T-helper 9 cell (primary cell): Measurements from ENCODE around the gene TTLL6.
A peak's percentile ranks its signal among the peaks of the same experiment; 100 is the strongest.
"Not testable (repeated sequence)": the region's sequence is repeated elsewhere in the genome, so short reads cannot be mapped to it uniquely, and the experiment has no call there.

Experiments used
- DNase-seq: peaks from one replicate; pipeline ENCODE4 v3.0.0-alpha.2; 2020
- total RNA-seq, 2 donors: gene quantifications; one replicate each; lab custom pipeline; 2026; lab: John Stamatoyannopoulos, UW

Gene TTLL6
- total RNA-seq = 0 to 0.07 reads per million in 2 donors

GRCh38 chr17:48816774-48817590 is at the start of gene TTLL6:
TTLL6 (minus strand) TSS chr17:48817229; CDS start chr17:48817072, 157 bp downstream.
- DNase-seq = peak; percentile 74

GRCh38 chr17:48860456-48860855 is 43.4 kb upstream of the TTLL6 start:
- DNase-seq = no peak

- DNase-seq = no peak
Observed at GRCh38 chr17:48860034-48860433, 43.0 kb upstream of the TTLL6 start.

- DNase-seq = no peak
Observed at GRCh38 chr17:48856122-48856821, 39.2 kb upstream of the TTLL6 start.

GRCh38 chr17:48854774-48855476 is 37.9 kb upstream of the TTLL6 start:
- DNase-seq = no peak

GRCh38 chr17:48850792-48851323 is 33.8 kb upstream of the TTLL6 start:
- DNase-seq = no peak

- no peak for DNase-seq
Observed at GRCh38 chr17:48843187-48843900, 26.3 kb upstream of the TTLL6 start.

- no peak for DNase-seq
Observed at GRCh38 chr17:48842746-48843145, 25.7 kb upstream of the TTLL6 start.

GRCh38 chr17:48841395-48841831 is 24.4 kb upstream of the TTLL6 start:
- no peak for DNase-seq

- no peak for DNase-seq
Observed at GRCh38 chr17:48840441-48840840, 23.4 kb upstream of the TTLL6 start.

- not testable (repeated sequence) for DNase-seq
Observed at GRCh38 chr17:48837458-48837857, 20.4 kb upstream of the TTLL6 start.

- no peak for DNase-seq
Observed at GRCh38 chr17:48835971-48836370, 18.9 kb upstream of the TTLL6 start.

- DNase-seq = no peak
Observed at GRCh38 chr17:48834973-48835372, 17.9 kb upstream of the TTLL6 start.

- DNase-seq = no peak
Observed at GRCh38 chr17:48831549-48831883, 14.5 kb upstream of the TTLL6 start.

GRCh38 chr17:48830840-48831548 is 14.0 kb upstream of the TTLL6 start, which contains the start of gene CALCOCO2:
CALCOCO2 (plus strand) TSS chr17:48831035; CDS start chr17:48841708, 10,673 bp downstream.
- peak; percentile 82 for DNase-seq

- no peak for DNase-seq
Observed at GRCh38 chr17:48825446-48826381, 8.7 kb upstream of the TTLL6 start.

GRCh38 chr17:48820936-48821335 is 3.9 kb upstream of the TTLL6 start:
- DNase-seq = not testable (repeated sequence)

- no peak for DNase-seq
Observed at GRCh38 chr17:48819466-48819865, 2.4 kb upstream of the TTLL6 start.

GRCh38 chr17:48818361-48818841 is 1.4 kb upstream of the TTLL6 start:
- no peak for DNase-seq

GRCh38 chr17:48816438-48816773 is 623 bp downstream of the TTLL6 start:
- DNase-seq = no peak
